SK-N-SH (cell line): ENCODE measurements around the gene CST9. TPM values are rescaled to one million over a fixed set of nuclear protein-coding genes. Genes with fewer than 3 reads are reported as not detected.

Experiments used
- CTCF ChIA-PET: fragments of 300-600, 350-600 bp; formaldehyde crosslinking; extraction: SDS; loops from one replicate; lab custom pipeline; 2021; lab: Yijun Ruan, JAX
- POLR2A ChIA-PET: fragments of 350-600 bp; sonication (Branson Sonifier 250); formaldehyde crosslinking; extraction: SDS; loops from one replicate; lab custom pipeline; 2020; ENCODE audit warnings: antibody characterized with exemption, inconsistent platforms; lab: Yijun Ruan, JAX
- DNase-seq: peaks from one replicate; pipeline ENCODE4 v3.0.0; 2012
- H2AFZ ChIP-seq: fragments of 200-600 bp; sonication (generic); 2 replicates; pipeline ENCODE4 v1.8.1; 2016; ENCODE audit warnings: antibody characterized with exemption, mild to moderate bottlenecking, low read depth
- H3F3A ChIP-seq: fragments of 200-600 bp; sonication (generic); replicated peaks from 2 replicates; pipeline ENCODE3; 2016; ENCODE audit warnings: antibody characterized with exemption, mild to moderate bottlenecking; ENCODE audit not compliant: insufficient read depth
- H3K27ac ChIP-seq, 2 experiments: fragments of 200-500 bp in 1 of 2; fragments of 200-600 bp in 1 of 2; sonication (Bioruptor generic) in 1 of 2; sonication (generic), shearing (Covaris generic) in 1 of 2; 2 replicates each; pipeline versions ENCODE4 v1.5.1 to v1.6.1; 2014 to 2016; ENCODE audit warnings: low read depth in 2 of 2, inconsistent platforms in 1 of 2, low read length in 1 of 2, mild to moderate bottlenecking in 1 of 2, mixed read lengths in 1 of 2
- H3K27me3 ChIP-seq: fragments of 200-600 bp; sonication (generic), shearing (Covaris generic); 2 replicates; pipeline ENCODE4 v1.6.1; 2016; ENCODE audit warnings: mixed run types; ENCODE audit not compliant: insufficient read depth
- H3K36me3 ChIP-seq, 2 experiments: fragments of 200-500 bp in 1 of 2; fragments of 200-600 bp in 1 of 2; sonication (Bioruptor generic) in 1 of 2; sonication (generic) in 1 of 2; replicated peaks in 1 of 2; 2 replicates each; pipeline versions ENCODE3 to v1.5.1; 2014 to 2016; ENCODE audit warnings: low read length in 1 of 2, mild to moderate bottlenecking in 1 of 2; ENCODE audit not compliant: insufficient read depth in 2 of 2, control insufficient read depth in 1 of 2
- H3K4me1 ChIP-seq, 2 experiments: fragments of 200-500 bp in 1 of 2; fragments of 200-600 bp in 1 of 2; sonication (Bioruptor generic) in 1 of 2; sonication (generic), shearing (Covaris generic) in 1 of 2; 2 replicates each; pipeline versions ENCODE4 v1.5.1 to v1.6.1; 2014 to 2016; ENCODE audit warnings: low read depth in 1 of 2, low read length in 1 of 2, mixed run types in 1 of 2; ENCODE audit not compliant: insufficient read depth in 2 of 2, control insufficient read depth in 1 of 2
- H3K4me2 ChIP-seq: fragments of 200-600 bp; sonication (generic), shearing (Covaris generic); 2 replicates; pipeline ENCODE4 v1.6.1; 2017; ENCODE audit warnings: mixed run types
- H3K4me3 ChIP-seq, 2 experiments: fragments of 200-500 bp in 1 of 2; fragments of 200-600 bp in 1 of 2; sonication (Bioruptor generic) in 1 of 2; sonication (generic), shearing (Covaris generic) in 1 of 2; 2 replicates each; pipeline versions ENCODE4 v1.5.1 to v1.8.1; 2014 to 2016; ENCODE audit warnings: low read depth in 2 of 2, inconsistent platforms in 1 of 2, low read length in 1 of 2, mild to moderate bottlenecking in 1 of 2, mixed read lengths in 1 of 2, moderate library complexity in 1 of 2
- H3K79me2 ChIP-seq: fragments of 200-600 bp; sonication (generic); 2 replicates; pipeline ENCODE4 v1.8.1; 2017; ENCODE audit warnings: mild to moderate bottlenecking; ENCODE audit not compliant: insufficient read depth
- H3K9ac ChIP-seq: fragments of 200-600 bp; sonication (generic); 2 replicates; pipeline ENCODE4 v1.6.1; 2017; ENCODE audit warnings: mixed run types
- H3K9me2 ChIP-seq: fragments of 200-600 bp; sonication (generic); 2 replicates; pipeline ENCODE4 v1.6.1; 2017; ENCODE audit warnings: mixed run types
- H3K9me3 ChIP-seq: fragments of 200-600 bp; sonication (generic); 2 replicates; pipeline ENCODE4 v1.6.1; 2017; ENCODE audit warnings: mixed run types, mild to moderate bottlenecking, moderate library complexity
- H4K20me1 ChIP-seq: fragments of 200-600 bp; sonication (generic); 2 replicates; pipeline ENCODE4 v1.6.1; 2017; ENCODE audit warnings: mild to moderate bottlenecking, mixed run types; ENCODE audit not compliant: insufficient read depth
- EP300 ChIP-seq, 2 experiments: IDR thresholded peaks; 2 replicates each; pipeline versions ENCODE4 v1.4.0 to v1.6.1; 2012; ENCODE audit warnings: borderline replicate concordance in 1 of 2, low read depth in 1 of 2, low read length in 1 of 2
- EZH2phosphoT487 ChIP-seq: fragments of 200-600 bp; sonication (generic); IDR thresholded peaks from 2 replicates; pipeline ENCODE4 v1.6.1; 2017; ENCODE audit warnings: low read depth, mixed run types, mild to moderate bottlenecking, antibody characterized with exemption, moderate library complexity, borderline replicate concordance
- FOXJ3 ChIP-seq: sonication (generic); formaldehyde crosslinking; IDR thresholded peaks from 2 replicates; pipeline ENCODE4 v1.5.1; 2020; ENCODE audit warnings: mild to moderate bottlenecking, missing genetic modification reagents
- JUND ChIP-seq: IDR thresholded peaks from 2 replicates; pipeline ENCODE4 v1.4.0; 2012
- MEF2A ChIP-seq: IDR thresholded peaks from 2 replicates; pipeline ENCODE4 v1.4.0; 2012; ENCODE audit warnings: low read depth, borderline replicate concordance
- POLR2AphosphoS5 ChIP-seq: IDR thresholded peaks from 2 replicates; pipeline ENCODE4 v1.6.1; 2012; ENCODE audit warnings: low read depth, low read length
- RXRA ChIP-seq: IDR thresholded peaks from 2 replicates; pipeline ENCODE4 v1.4.0; 2012; ENCODE audit warnings: low read depth, mild to moderate bottlenecking, borderline replicate concordance
- SIN3A ChIP-seq: IDR thresholded peaks from 2 replicates; pipeline ENCODE4 v1.6.1; 2012; ENCODE audit warnings: low read depth, mild to moderate bottlenecking, low read length, moderate library complexity, borderline replicate concordance
- TAF1 ChIP-seq: IDR thresholded peaks from 2 replicates; pipeline ENCODE4 v1.6.1; 2012; ENCODE audit warnings: low read depth, mild to moderate bottlenecking, low read length, moderate library complexity, borderline replicate concordance
- TEAD4 ChIP-seq: IDR thresholded peaks from 2 replicates; pipeline ENCODE4 v1.4.0; 2012; ENCODE audit warnings: mild to moderate bottlenecking, borderline replicate concordance; ENCODE audit not compliant: insufficient read depth
- WGBS: methylation state at CpG from one replicate; pipeline ENCODE4 v1.1.6; 2017; ENCODE audit warnings: low lambda C conversion rate; 5-methylcytosine and 5-hydroxymethylcytosine counted together
- polyA plus RNA-seq, 3 experiments: library from polyadenylated mRNA; depleted of rRNA; stranded (reverse); fragments of >200 nt; gene quantifications; 2 replicates each; pipeline ENCODE4 v1.2.3, GENCODE V29; 2012
- TF ChIP-seq, protein P1 (sequence below): IDR thresholded peaks from 2 replicates; pipeline ENCODE4 v1.6.1; 2012; ENCODE audit warnings: mild to moderate bottlenecking, low read depth, low read length, moderate library complexity
- TF ChIP-seq, protein P2 (sequence below): IDR thresholded peaks from 2 replicates; pipeline ENCODE4 v1.4.0; 2012; ENCODE audit warnings: low read depth, borderline replicate concordance
- TF ChIP-seq, protein P3 (sequence below): fragments of 150-350 bp; IDR thresholded peaks from 2 replicates; pipeline ENCODE4 v1.6.1; 2017; ENCODE audit warnings: antibody characterized with exemption, low read length, low read depth, borderline replicate concordance

The CST9 gene
- polyA plus RNA-seq, 1 of the 3 experiments (the other 2 are of a cell fraction), result not detected

DNA sequence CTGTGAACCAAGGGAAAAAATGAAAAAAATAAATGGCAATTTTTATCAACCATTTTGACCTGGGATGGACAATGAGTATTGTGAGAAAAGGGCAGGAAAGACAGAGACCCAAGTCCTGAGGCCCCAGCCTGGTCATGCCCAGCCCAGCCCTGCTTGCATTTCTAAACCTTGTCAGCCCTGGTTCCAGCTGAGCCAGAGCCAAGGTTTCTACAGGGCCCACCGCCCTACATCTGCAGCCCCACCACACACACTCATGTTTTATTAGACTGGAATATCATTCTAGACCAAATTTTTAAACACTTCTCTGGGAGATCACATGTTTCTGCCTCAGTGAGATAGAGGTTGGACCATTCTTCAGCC, 36.8 kb downstream of the CST9 start:
- no peak overlapping the region for H2AFZ ChIP-seq
- no peaks in the 10 kb centered on the region for H3F3A ChIP-seq
- H3K9me2 ChIP-seq, result no peaks in the 10 kb centered on the region
- H3K4me1 ChIP-seq, result no peaks in the 10 kb centered on the region
- WGBS, result 0% methylated on average over 1 of the region's 1 CpG
- no peaks in the 10 kb centered on the region for H4K20me1 ChIP-seq
- no peaks in the 10 kb centered on the region for H3K79me2 ChIP-seq
- H3K27me3 ChIP-seq, result no peaks in the 10 kb centered on the region
- DNase-seq, result no peak
- no peak overlapping the region for H3K4me2 ChIP-seq
- H3K9me3 ChIP-seq, result no peaks in the 10 kb centered on the region
- POLR2A ChIA-PET, result no interaction called here
- H3K27ac ChIP-seq, result no peak overlapping the region
- no peaks in the 10 kb centered on the region for H3K36me3 ChIP-seq
- no peak overlapping the region for H3K9ac ChIP-seq
- CTCF ChIA-PET, result no interaction called here
- H3K4me3 ChIP-seq, result no peak overlapping the region
- no peak for TF ChIP-seq TAF1

DNA sequence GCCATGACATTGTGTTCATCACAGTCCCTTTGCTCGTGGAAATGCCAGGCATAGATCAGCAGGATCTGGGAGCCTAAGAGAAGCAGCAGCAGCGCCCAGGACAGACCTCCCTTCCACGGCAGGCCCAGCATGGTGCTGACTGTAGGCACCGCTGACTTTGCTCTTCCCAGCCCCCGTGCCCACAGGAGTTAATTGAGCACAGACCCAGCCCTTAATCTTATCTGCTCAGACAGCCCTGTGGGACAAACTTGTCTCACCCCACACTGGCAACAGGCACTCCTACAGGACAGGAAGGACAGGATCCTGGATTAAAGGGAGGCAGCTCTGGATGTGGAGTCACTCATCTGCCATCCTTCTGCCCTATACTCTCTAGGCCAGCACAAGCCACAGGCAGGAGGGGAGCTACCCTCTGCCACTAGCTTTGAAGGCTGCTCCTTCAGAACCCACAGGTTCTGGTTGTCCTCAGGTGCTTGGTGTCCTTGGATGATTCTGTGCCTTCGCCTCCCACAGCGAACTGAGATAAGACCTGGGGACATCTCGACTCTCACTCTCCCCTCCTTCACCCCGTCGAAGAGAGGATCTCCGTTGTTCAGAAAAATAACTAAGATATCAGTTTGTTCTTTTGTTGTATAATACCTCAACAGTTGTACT, 37.3 kb downstream of the CST9 start, which contains the start of gene CST9L:
TSS of gene CST9L (minus strand) at position 165 of the 651 bp plus-strand sequence. CDS start at position 131, 34 bp downstream.
- H3K4me3 ChIP-seq, result no peak within 1 kb of the TSS
- peak; percentile 18 for DNase-seq
- ChIA-PET CTCF (no interaction called here), POLR2A (no interaction called here)
- no peak within 1 kb of the TSS for H3K9ac ChIP-seq
- WGBS, result 9% methylated on average over 10 of the region's 11 CpGs
- H4K20me1 ChIP-seq, result no peaks in the 10 kb centered on the region
- H3K4me1 ChIP-seq, result no peaks in the 10 kb centered on the region
- H3K27me3 ChIP-seq, result no peaks in the 10 kb centered on the region
- H3K79me2 ChIP-seq, result no peaks in the 10 kb centered on the region
- no peak within 1 kb of the TSS for H2AFZ ChIP-seq
- no peaks in the 10 kb centered on the region for H3F3A ChIP-seq
- H3K4me2 ChIP-seq, result no peak within 1 kb of the TSS
- H3K36me3 ChIP-seq, result no peaks in the 10 kb centered on the region
- no peak for TF ChIP-seq JUND
- no peak within 1 kb of the TSS for H3K27ac ChIP-seq
- no peaks in the 10 kb centered on the region for H3K9me3 ChIP-seq
- H3K9me2 ChIP-seq, result no peaks in the 10 kb centered on the region

DNA sequence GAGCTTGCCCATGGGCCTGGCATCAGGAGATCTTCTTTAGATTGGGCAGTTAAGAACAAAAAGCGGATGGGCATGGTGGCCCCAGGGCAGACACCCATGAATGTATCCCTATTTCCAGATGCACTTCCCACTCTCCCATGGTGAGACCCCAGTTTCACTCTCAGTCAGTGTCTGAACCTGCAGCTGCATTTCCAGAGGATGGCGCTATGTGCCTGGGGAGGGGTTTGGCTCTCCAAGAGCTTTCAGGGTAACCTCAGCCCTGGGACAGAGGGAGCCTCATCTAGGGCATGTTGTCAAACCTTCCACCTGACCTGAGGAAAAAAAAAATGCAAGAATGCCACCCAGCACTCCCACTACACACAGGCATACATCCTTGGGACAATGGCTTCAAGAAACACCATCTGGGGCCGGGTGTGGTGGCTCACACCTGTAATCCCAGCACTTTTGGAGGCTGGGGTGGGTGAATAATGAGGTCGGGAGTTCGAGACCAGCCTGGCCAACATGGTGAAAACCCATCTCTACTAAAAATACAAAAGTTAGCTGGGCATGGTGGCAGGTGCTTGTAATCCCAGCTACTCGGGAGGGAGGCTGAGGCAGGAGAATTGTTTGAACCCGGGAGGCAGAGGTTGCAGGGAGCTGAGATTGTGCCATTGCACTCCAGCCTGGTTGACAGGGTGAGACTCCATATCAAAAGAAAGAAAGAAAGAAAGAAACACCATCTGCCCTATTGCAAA, 39.4 kb downstream of the CST9 start:
- Histone ChIP-seq H3K9me3 (no peaks in the 10 kb centered on the region), H3K4me2 (no peak overlapping the region), H3K9ac (no peak overlapping the region), H3K27me3 (no peaks in the 10 kb centered on the region), H3K79me2 (no peaks in the 10 kb centered on the region), H3K36me3 (no peaks in the 10 kb centered on the region), H3K9me2 (no peaks in the 10 kb centered on the region), H3K4me1 (no peaks in the 10 kb centered on the region), H3K27ac (no peak overlapping the region), H3K4me3 (no peak overlapping the region), H3F3A (no peaks in the 10 kb centered on the region), H4K20me1 (no peaks in the 10 kb centered on the region), H2AFZ (no peak overlapping the region)
- ChIA-PET POLR2A (no interaction called here), CTCF (no interaction called here)
- 5% methylated on average over 7 of the region's 7 CpGs for WGBS
- no peak for DNase-seq
- TF ChIP-seq MEF2A, result no peak
- no peak for TF ChIP-seq SIN3A
- TF ChIP-seq RXRA, result no peak
- TF ChIP-seq, protein P1, sequence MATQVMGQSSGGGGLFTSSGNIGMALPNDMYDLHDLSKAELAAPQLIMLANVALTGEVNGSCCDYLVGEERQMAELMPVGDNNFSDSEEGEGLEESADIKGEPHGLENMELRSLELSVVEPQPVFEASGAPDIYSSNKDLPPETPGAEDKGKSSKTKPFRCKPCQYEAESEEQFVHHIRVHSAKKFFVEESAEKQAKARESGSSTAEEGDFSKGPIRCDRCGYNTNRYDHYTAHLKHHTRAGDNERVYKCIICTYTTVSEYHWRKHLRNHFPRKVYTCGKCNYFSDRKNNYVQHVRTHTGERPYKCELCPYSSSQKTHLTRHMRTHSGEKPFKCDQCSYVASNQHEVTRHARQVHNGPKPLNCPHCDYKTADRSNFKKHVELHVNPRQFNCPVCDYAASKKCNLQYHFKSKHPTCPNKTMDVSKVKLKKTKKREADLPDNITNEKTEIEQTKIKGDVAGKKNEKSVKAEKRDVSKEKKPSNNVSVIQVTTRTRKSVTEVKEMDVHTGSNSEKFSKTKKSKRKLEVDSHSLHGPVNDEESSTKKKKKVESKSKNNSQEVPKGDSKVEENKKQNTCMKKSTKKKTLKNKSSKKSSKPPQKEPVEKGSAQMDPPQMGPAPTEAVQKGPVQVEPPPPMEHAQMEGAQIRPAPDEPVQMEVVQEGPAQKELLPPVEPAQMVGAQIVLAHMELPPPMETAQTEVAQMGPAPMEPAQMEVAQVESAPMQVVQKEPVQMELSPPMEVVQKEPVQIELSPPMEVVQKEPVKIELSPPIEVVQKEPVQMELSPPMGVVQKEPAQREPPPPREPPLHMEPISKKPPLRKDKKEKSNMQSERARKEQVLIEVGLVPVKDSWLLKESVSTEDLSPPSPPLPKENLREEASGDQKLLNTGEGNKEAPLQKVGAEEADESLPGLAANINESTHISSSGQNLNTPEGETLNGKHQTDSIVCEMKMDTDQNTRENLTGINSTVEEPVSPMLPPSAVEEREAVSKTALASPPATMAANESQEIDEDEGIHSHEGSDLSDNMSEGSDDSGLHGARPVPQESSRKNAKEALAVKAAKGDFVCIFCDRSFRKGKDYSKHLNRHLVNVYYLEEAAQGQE, result no peak
- TF ChIP-seq EP300 (IDR thresholded peaks at IDR 0.05; ENCODE audit: borderline replicate concordance in 1 of 2, low read depth in 1 of 2, low read length in 1 of 2), result no peak
- TF ChIP-seq, protein P2, sequence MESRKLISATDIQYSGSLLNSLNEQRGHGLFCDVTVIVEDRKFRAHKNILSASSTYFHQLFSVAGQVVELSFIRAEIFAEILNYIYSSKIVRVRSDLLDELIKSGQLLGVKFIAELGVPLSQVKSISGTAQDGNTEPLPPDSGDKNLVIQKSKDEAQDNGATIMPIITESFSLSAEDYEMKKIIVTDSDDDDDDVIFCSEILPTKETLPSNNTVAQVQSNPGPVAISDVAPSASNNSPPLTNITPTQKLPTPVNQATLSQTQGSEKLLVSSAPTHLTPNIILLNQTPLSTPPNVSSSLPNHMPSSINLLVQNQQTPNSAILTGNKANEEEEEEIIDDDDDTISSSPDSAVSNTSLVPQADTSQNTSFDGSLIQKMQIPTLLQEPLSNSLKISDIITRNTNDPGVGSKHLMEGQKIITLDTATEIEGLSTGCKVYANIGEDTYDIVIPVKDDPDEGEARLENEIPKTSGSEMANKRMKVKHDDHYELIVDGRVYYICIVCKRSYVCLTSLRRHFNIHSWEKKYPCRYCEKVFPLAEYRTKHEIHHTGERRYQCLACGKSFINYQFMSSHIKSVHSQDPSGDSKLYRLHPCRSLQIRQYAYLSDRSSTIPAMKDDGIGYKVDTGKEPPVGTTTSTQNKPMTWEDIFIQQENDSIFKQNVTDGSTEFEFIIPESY, result no peak
- TF ChIP-seq FOXJ3 (CRISPR knock-in tag), result no peak
- no peak for TF ChIP-seq JUND
- TF ChIP-seq EZH2phosphoT487, result no peak
- TF ChIP-seq TEAD4, result no peak
- TF ChIP-seq, protein P3, sequence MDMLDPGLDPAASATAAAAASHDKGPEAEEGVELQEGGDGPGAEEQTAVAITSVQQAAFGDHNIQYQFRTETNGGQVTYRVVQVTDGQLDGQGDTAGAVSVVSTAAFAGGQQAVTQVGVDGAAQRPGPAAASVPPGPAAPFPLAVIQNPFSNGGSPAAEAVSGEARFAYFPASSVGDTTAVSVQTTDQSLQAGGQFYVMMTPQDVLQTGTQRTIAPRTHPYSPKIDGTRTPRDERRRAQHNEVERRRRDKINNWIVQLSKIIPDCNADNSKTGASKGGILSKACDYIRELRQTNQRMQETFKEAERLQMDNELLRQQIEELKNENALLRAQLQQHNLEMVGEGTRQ, result no peak
- no peak for TF ChIP-seq POLR2AphosphoS5
